ENCODE measurements around the gene SEC31B. TPM values are rescaled to one million over a fixed set of nuclear protein-coding genes. Genes with fewer than 3 reads are reported as not detected.

SEC31B gene
- total and polyA plus RNA-seq, 9 of the 15 experiments (the other 6 are each of a cell fraction or from before 2014, with no cell fraction given) = 0.91 to 7.0 (median 2.4) TPM

DNA sequence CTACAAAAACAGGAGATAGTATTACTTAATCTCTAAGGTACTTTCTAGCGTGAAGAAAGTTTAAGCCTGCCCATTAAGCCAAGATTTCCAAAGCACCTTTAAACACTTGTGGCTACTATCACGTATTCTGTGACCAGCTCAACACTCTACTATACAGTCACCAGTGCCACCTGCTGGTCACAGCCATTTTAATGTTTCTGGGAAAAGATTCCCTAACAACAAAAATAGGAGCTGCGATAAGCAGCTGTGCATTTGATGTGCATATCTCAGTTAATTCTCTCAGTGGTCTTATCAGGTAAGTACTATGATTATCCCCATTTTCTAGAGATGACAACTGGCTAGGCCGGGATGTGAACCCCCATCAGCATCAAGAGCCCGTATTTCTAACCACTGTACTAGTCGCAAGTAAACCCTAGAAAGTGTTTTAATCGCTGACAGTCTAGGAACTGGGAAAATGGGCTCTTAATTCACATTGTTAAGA, 860 bp downstream of the SEC31B start (continued):
- TF ChIP-seq, protein P1, sequence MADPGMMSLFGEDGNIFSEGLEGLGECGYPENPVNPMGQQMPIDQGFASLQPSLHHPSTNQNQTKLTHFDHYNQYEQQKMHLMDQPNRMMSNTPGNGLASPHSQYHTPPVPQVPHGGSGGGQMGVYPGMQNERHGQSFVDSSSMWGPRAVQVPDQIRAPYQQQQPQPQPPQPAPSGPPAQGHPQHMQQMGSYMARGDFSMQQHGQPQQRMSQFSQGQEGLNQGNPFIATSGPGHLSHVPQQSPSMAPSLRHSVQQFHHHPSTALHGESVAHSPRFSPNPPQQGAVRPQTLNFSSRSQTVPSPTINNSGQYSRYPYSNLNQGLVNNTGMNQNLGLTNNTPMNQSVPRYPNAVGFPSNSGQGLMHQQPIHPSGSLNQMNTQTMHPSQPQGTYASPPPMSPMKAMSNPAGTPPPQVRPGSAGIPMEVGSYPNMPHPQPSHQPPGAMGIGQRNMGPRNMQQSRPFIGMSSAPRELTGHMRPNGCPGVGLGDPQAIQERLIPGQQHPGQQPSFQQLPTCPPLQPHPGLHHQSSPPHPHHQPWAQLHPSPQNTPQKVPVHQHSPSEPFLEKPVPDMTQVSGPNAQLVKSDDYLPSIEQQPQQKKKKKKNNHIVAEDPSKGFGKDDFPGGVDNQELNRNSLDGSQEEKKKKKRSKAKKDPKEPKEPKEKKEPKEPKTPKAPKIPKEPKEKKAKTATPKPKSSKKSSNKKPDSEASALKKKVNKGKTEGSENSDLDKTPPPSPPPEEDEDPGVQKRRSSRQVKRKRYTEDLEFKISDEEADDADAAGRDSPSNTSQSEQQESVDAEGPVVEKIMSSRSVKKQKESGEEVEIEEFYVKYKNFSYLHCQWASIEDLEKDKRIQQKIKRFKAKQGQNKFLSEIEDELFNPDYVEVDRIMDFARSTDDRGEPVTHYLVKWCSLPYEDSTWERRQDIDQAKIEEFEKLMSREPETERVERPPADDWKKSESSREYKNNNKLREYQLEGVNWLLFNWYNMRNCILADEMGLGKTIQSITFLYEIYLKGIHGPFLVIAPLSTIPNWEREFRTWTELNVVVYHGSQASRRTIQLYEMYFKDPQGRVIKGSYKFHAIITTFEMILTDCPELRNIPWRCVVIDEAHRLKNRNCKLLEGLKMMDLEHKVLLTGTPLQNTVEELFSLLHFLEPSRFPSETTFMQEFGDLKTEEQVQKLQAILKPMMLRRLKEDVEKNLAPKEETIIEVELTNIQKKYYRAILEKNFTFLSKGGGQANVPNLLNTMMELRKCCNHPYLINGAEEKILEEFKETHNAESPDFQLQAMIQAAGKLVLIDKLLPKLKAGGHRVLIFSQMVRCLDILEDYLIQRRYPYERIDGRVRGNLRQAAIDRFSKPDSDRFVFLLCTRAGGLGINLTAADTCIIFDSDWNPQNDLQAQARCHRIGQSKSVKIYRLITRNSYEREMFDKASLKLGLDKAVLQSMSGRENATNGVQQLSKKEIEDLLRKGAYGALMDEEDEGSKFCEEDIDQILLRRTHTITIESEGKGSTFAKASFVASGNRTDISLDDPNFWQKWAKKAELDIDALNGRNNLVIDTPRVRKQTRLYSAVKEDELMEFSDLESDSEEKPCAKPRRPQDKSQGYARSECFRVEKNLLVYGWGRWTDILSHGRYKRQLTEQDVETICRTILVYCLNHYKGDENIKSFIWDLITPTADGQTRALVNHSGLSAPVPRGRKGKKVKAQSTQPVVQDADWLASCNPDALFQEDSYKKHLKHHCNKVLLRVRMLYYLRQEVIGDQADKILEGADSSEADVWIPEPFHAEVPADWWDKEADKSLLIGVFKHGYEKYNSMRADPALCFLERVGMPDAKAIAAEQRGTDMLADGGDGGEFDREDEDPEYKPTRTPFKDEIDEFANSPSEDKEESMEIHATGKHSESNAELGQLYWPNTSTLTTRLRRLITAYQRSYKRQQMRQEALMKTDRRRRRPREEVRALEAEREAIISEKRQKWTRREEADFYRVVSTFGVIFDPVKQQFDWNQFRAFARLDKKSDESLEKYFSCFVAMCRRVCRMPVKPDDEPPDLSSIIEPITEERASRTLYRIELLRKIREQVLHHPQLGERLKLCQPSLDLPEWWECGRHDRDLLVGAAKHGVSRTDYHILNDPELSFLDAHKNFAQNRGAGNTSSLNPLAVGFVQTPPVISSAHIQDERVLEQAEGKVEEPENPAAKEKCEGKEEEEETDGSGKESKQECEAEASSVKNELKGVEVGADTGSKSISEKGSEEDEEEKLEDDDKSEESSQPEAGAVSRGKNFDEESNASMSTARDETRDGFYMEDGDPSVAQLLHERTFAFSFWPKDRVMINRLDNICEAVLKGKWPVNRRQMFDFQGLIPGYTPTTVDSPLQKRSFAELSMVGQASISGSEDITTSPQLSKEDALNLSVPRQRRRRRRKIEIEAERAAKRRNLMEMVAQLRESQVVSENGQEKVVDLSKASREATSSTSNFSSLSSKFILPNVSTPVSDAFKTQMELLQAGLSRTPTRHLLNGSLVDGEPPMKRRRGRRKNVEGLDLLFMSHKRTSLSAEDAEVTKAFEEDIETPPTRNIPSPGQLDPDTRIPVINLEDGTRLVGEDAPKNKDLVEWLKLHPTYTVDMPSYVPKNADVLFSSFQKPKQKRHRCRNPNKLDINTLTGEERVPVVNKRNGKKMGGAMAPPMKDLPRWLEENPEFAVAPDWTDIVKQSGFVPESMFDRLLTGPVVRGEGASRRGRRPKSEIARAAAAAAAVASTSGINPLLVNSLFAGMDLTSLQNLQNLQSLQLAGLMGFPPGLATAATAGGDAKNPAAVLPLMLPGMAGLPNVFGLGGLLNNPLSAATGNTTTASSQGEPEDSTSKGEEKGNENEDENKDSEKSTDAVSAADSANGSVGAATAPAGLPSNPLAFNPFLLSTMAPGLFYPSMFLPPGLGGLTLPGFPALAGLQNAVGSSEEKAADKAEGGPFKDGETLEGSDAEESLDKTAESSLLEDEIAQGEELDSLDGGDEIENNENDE (IDR thresholded peaks at IDR 0.05; ENCODE audit: low read depth, low read length) = no peak
- TF ChIP-seq SMC3 (conservative IDR thresholded peaks at IDR 0.05; ENCODE audit: insufficient read depth, low read depth, low read length) = peak; percentile 35; the same call in 1 of the 2 replicates
- TF ChIP-seq, protein P2, sequence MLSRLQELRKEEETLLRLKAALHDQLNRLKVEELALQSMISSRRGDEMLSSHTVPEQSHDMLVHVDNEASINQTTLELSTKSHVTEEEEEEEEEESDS (CRISPR knock-in tag; IDR thresholded peaks at IDR 0.05) = no peak
- no peak for TF ChIP-seq SMAD3 (CRISPR knock-in tag; conservative IDR thresholded peaks at IDR 0.05)
- no peak for TF ChIP-seq PRDM10 (IDR thresholded peaks at IDR 0.05; ENCODE audit: partially characterized antibody)
- TF ChIP-seq SMAD4 (CRISPR knock-in tag; conservative IDR thresholded peaks at IDR 0.05) = no peak
- no peak for TF ChIP-seq DMBX1 (CRISPR knock-in tag; IDR thresholded peaks at IDR 0.05; ENCODE audit: borderline replicate concordance)
- TF ChIP-seq ZNF12 (CRISPR knock-in tag; IDR thresholded peaks at IDR 0.05) = no peak
- no peak for TF ChIP-seq HNRNPLL (IDR thresholded peaks at IDR 0.05; ENCODE audit: low read depth, low read length, poor library complexity, severe bottlenecking)
- no peak for TF ChIP-seq FOXK2 (conservative IDR thresholded peaks at IDR 0.05 in 1 of 2, IDR thresholded peaks at IDR 0.05 in 1 of 2; ENCODE audit: low read depth in 2 of 2)
- TF ChIP-seq RAD21 (CRISPR knock-in tag; conservative IDR thresholded peaks at IDR 0.05 in 1 of 2, IDR thresholded peaks at IDR 0.05 in 1 of 2) = peak; percentile 37 to 62; a peak in 3 of 4 replicates
- TF ChIP-seq LEF1 (IDR thresholded peaks at IDR 0.05) = no peak
- TF ChIP-seq GATA2 (CRISPR knock-in tag; IDR thresholded peaks at IDR 0.05) = no peak
